GM19099 (cell line): ENCODE results near the gene ST3GAL3.

Experiments used
- POLR2A ChIP-seq: IDR thresholded peaks from 3 replicates; pipeline ENCODE4 v1.6.1; 2011; ENCODE audit warnings: low read depth; ENCODE audit not compliant: insufficient read length; ENCODE audit errors: extremely low read depth

Gene ST3GAL3

GRCh38 chr1:43805340-43805739 is 98.0 kb downstream of the ST3GAL3 start:
- no peak for TF ChIP-seq POLR2A

- no peak for TF ChIP-seq POLR2A
Measured at GRCh38 chr1:43806183-43806582, 98.8 kb downstream of the ST3GAL3 start.

- no peak for TF ChIP-seq POLR2A
Measured at GRCh38 chr1:43809097-43809673, 101.8 kb downstream of the ST3GAL3 start.

GRCh38 chr1:43812579-43812978 is 105.2 kb downstream of the ST3GAL3 start:
- TF ChIP-seq POLR2A: no peak

GRCh38 chr1:43814401-43814800 is 107.1 kb downstream of the ST3GAL3 start:
- TF ChIP-seq POLR2A: no peak

- TF ChIP-seq POLR2A: no peak
Measured at GRCh38 chr1:43817304-43817939, 110.1 kb downstream of the ST3GAL3 start.

GRCh38 chr1:43818691-43819090 is 111.4 kb downstream of the ST3GAL3 start:
- TF ChIP-seq POLR2A: no peak

- TF ChIP-seq POLR2A: no peak
Measured at GRCh38 chr1:43819357-43819756, 112.0 kb downstream of the ST3GAL3 start.

GRCh38 chr1:43821471-43821870 is 114.1 kb downstream of the ST3GAL3 start:
- no peak for TF ChIP-seq POLR2A

- no peak for TF ChIP-seq POLR2A
Measured at GRCh38 chr1:43822040-43822690, 114.8 kb downstream of the ST3GAL3 start.

GRCh38 chr1:43824795-43825194 is 117.5 kb downstream of the ST3GAL3 start:
- no peak for TF ChIP-seq POLR2A

GRCh38 chr1:43828574-43828973 is 121.2 kb downstream of the ST3GAL3 start:
- no peak for TF ChIP-seq POLR2A

GRCh38 chr1:43830802-43831201 is 123.5 kb downstream of the ST3GAL3 start:
- no peak for TF ChIP-seq POLR2A

- TF ChIP-seq POLR2A: no peak
Measured at GRCh38 chr1:43831851-43832250, 124.5 kb downstream of the ST3GAL3 start.

GRCh38 chr1:43832255-43832654 is 124.9 kb downstream of the ST3GAL3 start:
- no peak for TF ChIP-seq POLR2A

- TF ChIP-seq POLR2A: no peak
Measured at GRCh38 chr1:43832998-43833397, 125.7 kb downstream of the ST3GAL3 start.
